ENCODE data around the gene RBPJ.

DNA sequence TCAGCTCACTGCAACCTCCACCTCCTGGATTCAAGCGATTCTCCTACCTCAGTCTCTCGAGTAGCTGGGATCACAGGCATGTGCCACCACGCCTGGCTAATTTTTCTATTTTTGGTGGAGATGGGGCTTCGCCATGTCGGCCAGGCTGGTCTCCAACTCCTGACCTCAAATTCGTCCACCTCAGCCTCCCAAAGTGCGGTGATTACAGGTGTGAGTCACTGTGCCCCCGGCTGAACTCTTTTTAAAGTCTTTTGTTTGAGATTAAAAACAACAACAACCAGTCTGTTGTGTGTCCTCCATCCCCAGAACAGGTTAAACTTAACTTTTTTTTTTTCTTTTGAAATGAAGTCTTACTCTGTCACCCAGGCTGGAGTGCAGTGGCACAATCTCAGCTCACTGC lies 36.3 kb upstream of the RBPJ start:
- TF ChIP-seq POLR2A (IDR thresholded peaks at IDR 0.05), result no peak
- TF ChIP-seq, protein P1, sequence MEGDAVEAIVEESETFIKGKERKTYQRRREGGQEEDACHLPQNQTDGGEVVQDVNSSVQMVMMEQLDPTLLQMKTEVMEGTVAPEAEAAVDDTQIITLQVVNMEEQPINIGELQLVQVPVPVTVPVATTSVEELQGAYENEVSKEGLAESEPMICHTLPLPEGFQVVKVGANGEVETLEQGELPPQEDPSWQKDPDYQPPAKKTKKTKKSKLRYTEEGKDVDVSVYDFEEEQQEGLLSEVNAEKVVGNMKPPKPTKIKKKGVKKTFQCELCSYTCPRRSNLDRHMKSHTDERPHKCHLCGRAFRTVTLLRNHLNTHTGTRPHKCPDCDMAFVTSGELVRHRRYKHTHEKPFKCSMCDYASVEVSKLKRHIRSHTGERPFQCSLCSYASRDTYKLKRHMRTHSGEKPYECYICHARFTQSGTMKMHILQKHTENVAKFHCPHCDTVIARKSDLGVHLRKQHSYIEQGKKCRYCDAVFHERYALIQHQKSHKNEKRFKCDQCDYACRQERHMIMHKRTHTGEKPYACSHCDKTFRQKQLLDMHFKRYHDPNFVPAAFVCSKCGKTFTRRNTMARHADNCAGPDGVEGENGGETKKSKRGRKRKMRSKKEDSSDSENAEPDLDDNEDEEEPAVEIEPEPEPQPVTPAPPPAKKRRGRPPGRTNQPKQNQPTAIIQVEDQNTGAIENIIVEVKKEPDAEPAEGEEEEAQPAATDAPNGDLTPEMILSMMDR (IDR thresholded peaks at IDR 0.05), result no peak

All from esophagus squamous epithelium (tissue), 4 donors.